Cardiac fibroblast (primary cell): Measurements from ENCODE around the gene NAALADL2.

Source experiments
- DNase-seq, 2 donors: peaks; one replicate each; pipeline versions ENCODE4 v3.0.0 to v3.0.0-alpha.2; 2010; ENCODE audit warnings: low read depth in 2 of 2
- H3K4me3 ChIP-seq, 2 donors: replicated peaks in 1 of 2; 1 replicate in 1 of 2; 2 replicates in 1 of 2; pipeline ENCODE4 v1.5.1; 2011; ENCODE audit warnings: low read depth in 2 of 2, low read length in 2 of 2, mild to moderate bottlenecking in 2 of 2, moderate library complexity in 1 of 2
- CTCF ChIP-seq: IDR thresholded peaks from one replicate; pipeline ENCODE4 v1.5.1; 2011; ENCODE audit warnings: low read depth, mild to moderate bottlenecking, low read length, inconsistent platforms

Gene NAALADL2

GRCh38 chr3:174822320-174822719, 36.8 kb upstream of the NAALADL2 start:
- no peak overlapping the region for H3K4me3 ChIP-seq
- no peak for TF ChIP-seq CTCF
- peak in 1 of 2 donors; percentile 13 for DNase-seq

GRCh38 chr3:174826069-174826468, 33.1 kb upstream of the NAALADL2 start:
- TF ChIP-seq CTCF = no peak
- no peak for DNase-seq
- H3K4me3 ChIP-seq = no peak overlapping the region

DNA sequence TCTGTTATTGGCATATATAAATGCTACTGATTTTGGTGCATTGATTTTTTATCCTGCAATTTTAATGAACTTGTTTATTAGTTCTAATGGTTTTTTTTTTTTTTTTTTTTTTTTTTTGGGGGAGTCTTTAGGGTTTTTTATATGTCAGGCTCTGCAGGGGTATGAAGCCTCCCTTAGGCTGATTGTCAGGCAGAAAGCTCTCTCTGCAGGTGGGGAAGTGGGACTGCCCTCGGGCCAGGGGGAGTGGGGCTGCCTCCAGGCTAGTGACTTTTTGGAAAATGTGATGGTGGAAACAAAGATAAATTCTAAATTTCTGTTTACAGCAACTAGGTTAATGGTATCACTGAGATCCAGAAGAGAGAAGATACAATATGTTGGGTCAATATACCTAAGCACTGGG, 14.4 kb upstream of the NAALADL2 start:
- DNase-seq = no peak
- no peak overlapping the region for H3K4me3 ChIP-seq
- TF ChIP-seq CTCF = no peak

- no peak overlapping the region for H3K4me3 ChIP-seq
- DNase-seq = no peak
- no peak for TF ChIP-seq CTCF
Measured at GRCh38 chr3:174846055-174846454, 13.1 kb upstream of the NAALADL2 start.

DNA sequence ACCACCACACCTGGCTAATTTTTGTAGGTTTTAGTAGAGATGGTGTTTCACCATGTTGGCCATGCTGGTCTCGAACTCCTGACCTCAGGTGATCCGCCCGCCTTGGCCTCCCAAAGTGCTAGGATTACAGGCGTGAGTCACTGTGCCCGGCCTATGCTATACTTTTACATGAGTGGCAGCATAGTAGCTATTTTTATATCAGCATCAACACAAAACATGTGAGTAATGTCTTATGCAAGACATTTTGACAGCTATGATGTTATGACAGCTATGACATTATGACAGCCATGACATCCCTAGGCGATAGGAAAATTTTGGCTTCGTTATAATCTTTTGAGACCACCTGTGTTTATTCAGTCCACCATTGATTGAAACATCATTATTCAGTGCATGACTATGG, 4.1 kb upstream of the NAALADL2 start:
- TF ChIP-seq CTCF = no peak
- H3K4me3 ChIP-seq = no peak overlapping the region
- DNase-seq = no peak

- TF ChIP-seq CTCF = no peak
- no peak for DNase-seq
- H3K4me3 ChIP-seq = no peak overlapping the region
Measured at GRCh38 chr3:174857301-174857700, 1.8 kb upstream of the NAALADL2 start.

DNA sequence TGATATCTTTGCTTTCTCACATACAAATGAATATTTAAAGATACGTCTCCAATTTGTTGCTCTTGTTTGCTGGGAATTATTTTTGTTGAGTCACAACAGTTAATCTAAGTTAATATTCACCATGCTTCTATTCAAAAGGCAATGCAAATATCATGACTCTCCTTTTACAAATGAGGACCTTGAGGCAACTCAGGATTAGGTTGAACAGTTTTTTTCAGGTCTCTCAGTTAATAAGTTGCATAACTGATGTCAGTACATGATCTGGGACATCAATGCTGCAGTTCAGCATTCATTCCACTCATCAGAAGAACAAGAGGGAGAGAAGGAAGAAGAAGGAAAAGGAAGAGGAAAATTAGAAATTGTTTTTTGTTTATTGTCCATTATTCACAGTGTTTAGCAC, 781 bp upstream of the NAALADL2 start:
- TF ChIP-seq CTCF = no peak
- H3K4me3 ChIP-seq = no peak overlapping the region

More for the DNA sequence above, 781 bp upstream of the NAALADL2 start:
- DNase-seq = no peak
